K562 (cell line): ENCODE data around the gene FBXO48. TPM values are rescaled to one million over a fixed set of nuclear protein-coding genes. Genes with fewer than 3 reads are reported as not detected.

ENCODE experiments used
- BRD4 ChIP-seq: fragments of 200-600 bp; sonication (generic); IDR thresholded peaks from 2 replicates; pipeline ENCODE4 v1.6.1; 2017; ENCODE audit warnings: inconsistent platforms
- HOMEZ ChIP-seq: fragments of 250-450 bp; sonication (Bioruptor Pico); IDR thresholded peaks from 2 replicates; pipeline ENCODE4 v1.4.0; 2020; ENCODE audit warnings: mild to moderate bottlenecking, moderate library complexity
- MTF1 ChIP-seq: fragments of 250-450 bp; sonication (Bioruptor Pico); IDR thresholded peaks from 2 replicates; pipeline ENCODE4 v1.9.0; 2021; ENCODE audit warnings: moderate library complexity, mild to moderate bottlenecking, inconsistent platforms, borderline replicate concordance
- RBM25 ChIP-seq: fragments of 200-400 bp; formaldehyde crosslinking; IDR thresholded peaks from 2 replicates; pipeline ENCODE4 v1.6.1; 2018; ENCODE audit warnings: low read length, low read depth, moderate library complexity; ENCODE audit not compliant: severe bottlenecking
- SAP30 ChIP-seq: fragments of 200-600 bp; sonication (generic); IDR thresholded peaks from 2 replicates; pipeline ENCODE4 v1.6.1; 2012; ENCODE audit warnings: borderline replicate concordance, low read depth, mild to moderate bottlenecking, moderate library complexity, low read length, control low read depth, inconsistent platforms; ENCODE audit not compliant: insufficient read depth, poor library complexity, severe bottlenecking
- SETDB1 ChIP-seq: IDR thresholded peaks from one replicate; pipeline ENCODE4 v1.6.1; 2012; ENCODE audit warnings: low read length, control low read depth, inconsistent platforms
- XRCC4 ChIP-seq: IDR thresholded peaks from one replicate; pipeline ENCODE4 v1.6.1; 2011; ENCODE audit not compliant: insufficient read depth, insufficient read length; ENCODE audit errors: extremely low read depth
- ZBTB40 ChIP-seq, 2 experiments: fragments of 450-650 bp in 1 of 2; sonication (generic) in 1 of 2; formaldehyde crosslinking in 1 of 2; IDR thresholded peaks; 2 replicates each; pipeline versions ENCODE4 v1.7.1 to v1.9.0; 2016 to 2022; ENCODE audit warnings: inconsistent platforms in 1 of 2, mild to moderate bottlenecking in 1 of 2, missing genetic modification reagents in 1 of 2
- ZNF217 ChIP-seq: sonication (generic); formaldehyde crosslinking; IDR thresholded peaks from 2 replicates; pipeline ENCODE4 v1.8.0; 2022; ENCODE audit warnings: mild to moderate bottlenecking, missing genetic modification reagents
- polyA plus RNA-seq, 8 experiments: library from polyadenylated mRNA; depleted of rRNA in 4 of 8; stranded (reverse) in 5 of 8; unstranded in 3 of 8; fragments of >200 nt; fragmentation: Nextera tagmentation in 2 of 8; fragmentation: Illumina TruSeq in 1 of 8; extraction: Ambion mirVana in 2 of 8; extraction: Trizol in 1 of 8; gene quantifications; 2 replicates each; pipeline versions ENCODE4 v1.2.1 to v1.2.3, GENCODE V29; 2011 to 2014; ENCODE audit warnings: inconsistent platforms in 1 of 8, missing spikeins in 1 of 8
- total RNA-seq, 7 experiments: library from RNA; depleted of rRNA in 6 of 7; stranded (reverse); fragments of >200 nt in 6 of 7; fragmentation: Illumina TruSeq in 2 of 7; extraction: Trizol in 2 of 7; gene quantifications; 2 replicates each; pipeline versions ENCODE4 v1.2.1 to v1.2.3, GENCODE V29; 2011 to 2021; ENCODE audit warnings: low replicate concordance in 1 of 7
- TF ChIP-seq, protein P1 (sequence below): fragments of 250-450 bp; sonication (Bioruptor Pico); IDR thresholded peaks from 2 replicates; pipeline ENCODE4 v1.4.0; 2020

The FBXO48 gene
- total and polyA plus RNA-seq, 9 of the 15 experiments (the other 6 are each of a cell fraction or from before 2014, with no cell fraction given): 0.36 to 1.8 (median 0.73) TPM

DNA sequence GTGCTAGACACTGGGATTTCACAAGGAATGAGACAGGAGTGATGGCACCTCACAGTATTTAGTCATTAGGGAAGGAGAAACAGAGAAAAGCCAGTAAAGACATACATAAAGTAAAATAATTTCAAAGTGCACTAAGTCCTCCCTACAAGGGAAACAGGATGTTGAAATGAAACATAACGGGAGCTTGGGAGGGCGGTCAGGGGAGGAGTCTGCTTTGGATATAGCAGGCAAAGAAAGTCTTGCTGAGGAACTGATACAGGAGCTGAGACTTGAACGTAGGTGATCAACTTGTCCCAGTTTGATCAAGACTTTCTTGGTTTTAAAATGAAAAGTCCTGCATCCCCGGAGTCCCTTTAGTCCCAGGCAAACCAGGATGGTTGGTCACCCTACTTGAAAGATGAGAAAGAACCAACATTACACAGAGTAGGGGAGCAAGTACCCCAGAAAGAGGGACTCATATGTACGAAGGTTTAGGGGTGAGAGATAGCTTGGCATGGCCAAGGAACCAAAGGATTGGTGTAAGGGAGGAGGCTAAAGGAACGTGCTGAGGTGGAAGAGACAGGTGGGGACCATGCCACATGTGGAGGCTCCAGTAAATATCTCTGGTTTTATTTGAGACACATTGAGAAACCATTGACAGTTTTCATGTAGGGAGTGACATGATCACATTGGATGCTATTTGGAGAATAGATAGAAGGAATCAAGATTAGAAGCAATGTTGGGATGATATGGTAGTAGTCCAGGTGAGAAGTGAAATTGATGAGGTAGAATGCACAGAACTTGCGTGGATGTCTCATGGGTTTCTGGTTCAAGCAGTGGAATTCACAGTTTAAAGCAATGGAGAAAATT is 28.4 kb downstream of the FBXO48 start (continued):
- TF ChIP-seq, protein P1, sequence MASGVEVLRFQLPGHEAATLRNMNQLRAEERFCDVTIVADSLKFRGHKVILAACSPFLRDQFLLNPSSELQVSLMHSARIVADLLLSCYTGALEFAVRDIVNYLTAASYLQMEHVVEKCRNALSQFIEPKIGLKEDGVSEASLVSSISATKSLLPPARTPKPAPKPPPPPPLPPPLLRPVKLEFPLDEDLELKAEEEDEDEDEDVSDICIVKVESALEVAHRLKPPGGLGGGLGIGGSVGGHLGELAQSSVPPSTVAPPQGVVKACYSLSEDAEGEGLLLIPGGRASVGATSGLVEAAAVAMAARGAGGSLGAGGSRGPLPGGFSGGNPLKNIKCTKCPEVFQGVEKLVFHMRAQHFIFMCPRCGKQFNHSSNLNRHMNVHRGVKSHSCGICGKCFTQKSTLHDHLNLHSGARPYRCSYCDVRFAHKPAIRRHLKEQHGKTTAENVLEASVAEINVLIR (CRISPR knock-in tag): no peak; the same call in 1 of the 2 replicates
- TF ChIP-seq MTF1 (CRISPR knock-in tag) (no peak), SETDB1 (no peak), ZNF217 (CRISPR knock-in tag) (no peak), SAP30 (no peak), RBM25 (no peak), ZBTB40 (IDR thresholded peaks at IDR 0.05) (no peak), ZBTB40 (CRISPR knock-in tag; IDR thresholded peaks at IDR 0.05) (no peak), BRD4 (no peak), XRCC4 (no peak), HOMEZ (CRISPR knock-in tag) (no peak)
